Measurements from ENCODE around the gene PLA2G3. TPM values are rescaled to one million over a fixed set of nuclear protein-coding genes. Genes with fewer than 3 reads are reported as not detected.

Gene PLA2G3
- total and polyA plus RNA-seq, 4 experiments from 2014 or later = not detected

- Histone ChIP-seq H3K27ac (ENCODE audit: low read depth, low read length) (no peak overlapping the region), H3K36me3 (ENCODE audit: insufficient read depth, low read length) (no peaks in the 10 kb centered on the region), H3K4me3 (ENCODE audit: low read length in 2 of 2) (no peak overlapping the region), H3K4me1 (ENCODE audit: insufficient read depth, low read length) (no peaks in the 10 kb centered on the region), H3K27me3 (ENCODE audit: insufficient read depth, low read length) (no peaks in the 10 kb centered on the region), H3K9me3 (ENCODE audit: control insufficient read depth in 1 of 2, low read length in 2 of 2) (no peaks in the 10 kb centered on the region)
- H3K27me3 Mint-ChIP-seq = peaks cover 0 to 1% of the 10 kb centered on the region in 2 donors
- no peaks in the 10 kb centered on the region for H3K36me3 Mint-ChIP-seq
- H3K27ac Mint-ChIP-seq = no peak overlapping the region
- intact Hi-C loops (cut with micrococcal nuclease) = no loop called here
- DNase-seq = no peak
- POLR2A ChIA-PET (ENCODE audit: partially characterized antibody) = no interaction called here
- no peaks in the 10 kb centered on the region for H3K4me1 Mint-ChIP-seq
- H3K4me3 Mint-ChIP-seq = no peak overlapping the region
- CTCF ChIA-PET (ENCODE audit: partially characterized antibody) = no interaction called here
- H3K9me3 Mint-ChIP-seq = no peaks in the 10 kb centered on the region
These were observed 17.1 kb downstream of the PLA2G3 start for GRCh38 chr22:31123292-31123602.

- H3K27ac ChIP-seq (ENCODE audit: low read depth, low read length) = no peak within 1 kb of the TSS
- H3K36me3 ChIP-seq (ENCODE audit: insufficient read depth, low read length) = no peaks in the 10 kb centered on the region
- no peaks in the 10 kb centered on the region for H3K4me1 ChIP-seq (ENCODE audit: insufficient read depth, low read length)
- ChIA-PET CTCF (ENCODE audit: partially characterized antibody) (no interaction called here), POLR2A (ENCODE audit: partially characterized antibody) (no interaction called here)
- Mint-ChIP-seq H3K27me3 (no peaks in the 10 kb centered on the region), H3K4me1 (no peaks in the 10 kb centered on the region), H3K4me3 (no peak within 1 kb of the TSS), H3K9me3 (no peaks in the 10 kb centered on the region), H3K27ac (peak within 1 kb of the TSS in 1 of 7 donors; percentile 58), H3K36me3 (no peaks in the 10 kb centered on the region)
- H3K4me3 ChIP-seq (ENCODE audit: low read length in 2 of 2) = no peak within 1 kb of the TSS
- no peak for DNase-seq
- H3K27me3 ChIP-seq (ENCODE audit: insufficient read depth, low read length) = no peaks in the 10 kb centered on the region
- intact Hi-C loops (cut with micrococcal nuclease) = no loop called here
- H3K9me3 ChIP-seq (ENCODE audit: control insufficient read depth in 1 of 2, low read length in 2 of 2) = no peaks in the 10 kb centered on the region
These were observed 17.6 kb downstream of the PLA2G3 start, which contains the start of gene INPP5J for GRCh38 chr22:31122532-31123291. TSS of gene INPP5J (plus strand) at chr22:31122966. CDS start at chr22:31123015, 49 bp downstream.

- CTCF ChIA-PET (ENCODE audit: partially characterized antibody) = no interaction called here
- H3K27ac Mint-ChIP-seq = peak overlapping the region in 1 of 7 donors; percentile 58
These were observed 18.1 kb downstream of the PLA2G3 start for GRCh38 chr22:31122196-31122531.

GRCh38 chr22:31121403-31121802 is 18.9 kb downstream of the PLA2G3 start:
- H3K9me3 ChIP-seq (ENCODE audit: control insufficient read depth in 1 of 2, low read length in 2 of 2) = no peaks in the 10 kb centered on the region
- no peaks in the 10 kb centered on the region for H3K9me3 Mint-ChIP-seq
- no peak overlapping the region for H3K4me3 ChIP-seq (ENCODE audit: low read length in 2 of 2)
- H3K27me3 ChIP-seq (ENCODE audit: insufficient read depth, low read length) = no peaks in the 10 kb centered on the region
- H3K27ac Mint-ChIP-seq = no peak overlapping the region
- no peaks in the 10 kb centered on the region for H3K36me3 Mint-ChIP-seq
- POLR2A ChIA-PET (ENCODE audit: partially characterized antibody) = no interaction called here
- H3K4me1 Mint-ChIP-seq = no peaks in the 10 kb centered on the region
- no peak for DNase-seq
- intact Hi-C loops (cut with micrococcal nuclease) = no loop called here
- H3K4me3 Mint-ChIP-seq = no peak overlapping the region
- CTCF ChIA-PET (ENCODE audit: partially characterized antibody) = no interaction called here
- no peaks in the 10 kb centered on the region for H3K36me3 ChIP-seq (ENCODE audit: insufficient read depth, low read length)
- no peaks in the 10 kb centered on the region for H3K4me1 ChIP-seq (ENCODE audit: insufficient read depth, low read length)
- no peak overlapping the region for H3K27ac ChIP-seq (ENCODE audit: low read depth, low read length)
- no peaks in the 10 kb centered on the region for H3K27me3 Mint-ChIP-seq

More at GRCh38 chr22:31122196-31122531, 18.1 kb downstream of the PLA2G3 start:
- H3K27me3 Mint-ChIP-seq = no peaks in the 10 kb centered on the region
- H3K4me3 Mint-ChIP-seq = no peak overlapping the region
- Histone ChIP-seq H3K27ac (ENCODE audit: low read depth, low read length) (no peak overlapping the region), H3K27me3 (ENCODE audit: insufficient read depth, low read length) (no peaks in the 10 kb centered on the region), H3K4me1 (ENCODE audit: insufficient read depth, low read length) (no peaks in the 10 kb centered on the region), H3K4me3 (ENCODE audit: low read length in 2 of 2) (no peak overlapping the region), H3K9me3 (ENCODE audit: control insufficient read depth in 1 of 2, low read length in 2 of 2) (no peaks in the 10 kb centered on the region), H3K36me3 (ENCODE audit: insufficient read depth, low read length) (no peaks in the 10 kb centered on the region)
- POLR2A ChIA-PET (ENCODE audit: partially characterized antibody) = no interaction called here
- no peak for DNase-seq
- H3K36me3 Mint-ChIP-seq = no peaks in the 10 kb centered on the region
- H3K4me1 Mint-ChIP-seq = no peaks in the 10 kb centered on the region
- H3K9me3 Mint-ChIP-seq = no peaks in the 10 kb centered on the region
- intact Hi-C loops (cut with micrococcal nuclease) = no loop called here

- no peak overlapping the region for H3K4me3 Mint-ChIP-seq
- Histone ChIP-seq H3K9me3 (ENCODE audit: control insufficient read depth in 1 of 2, low read length in 2 of 2) (no peaks in the 10 kb centered on the region), H3K4me3 (ENCODE audit: low read length in 2 of 2) (no peak overlapping the region), H3K4me1 (ENCODE audit: insufficient read depth, low read length) (no peaks in the 10 kb centered on the region), H3K27ac (ENCODE audit: low read depth, low read length) (no peak overlapping the region), H3K27me3 (ENCODE audit: insufficient read depth, low read length) (no peaks in the 10 kb centered on the region), H3K36me3 (ENCODE audit: insufficient read depth, low read length) (no peaks in the 10 kb centered on the region)
- intact Hi-C loops (cut with micrococcal nuclease) = no loop called here
- no peak for DNase-seq
- H3K4me1 Mint-ChIP-seq = no peaks in the 10 kb centered on the region
- no peaks in the 10 kb centered on the region for H3K27me3 Mint-ChIP-seq
- no peaks in the 10 kb centered on the region for H3K36me3 Mint-ChIP-seq
- ChIA-PET POLR2A (ENCODE audit: partially characterized antibody) (no interaction called here), CTCF (ENCODE audit: partially characterized antibody) (no interaction called here)
- H3K9me3 Mint-ChIP-seq = no peaks in the 10 kb centered on the region
- H3K27ac Mint-ChIP-seq = no peak overlapping the region
These were observed 19.7 kb downstream of the PLA2G3 start for GRCh38 chr22:31120642-31121041.

GRCh38 chr22:31120230-31120629 is 20.1 kb downstream of the PLA2G3 start:
- no peak overlapping the region for H3K4me3 ChIP-seq (ENCODE audit: low read length in 2 of 2)
- intact Hi-C loops (cut with micrococcal nuclease) = no loop called here
- H3K27ac ChIP-seq (ENCODE audit: low read depth, low read length) = no peak overlapping the region
- Mint-ChIP-seq H3K9me3 (no peaks in the 10 kb centered on the region), H3K27ac (peak overlapping the region in 1 of 7 donors; percentile 60), H3K27me3 (no peaks in the 10 kb centered on the region), H3K4me1 (no peaks in the 10 kb centered on the region), H3K4me3 (no peak overlapping the region), H3K36me3 (no peaks in the 10 kb centered on the region)
- H3K27me3 ChIP-seq (ENCODE audit: insufficient read depth, low read length) = no peaks in the 10 kb centered on the region
- ChIA-PET POLR2A (ENCODE audit: partially characterized antibody) (no interaction called here), CTCF (ENCODE audit: partially characterized antibody) (no interaction called here)
- H3K9me3 ChIP-seq (ENCODE audit: control insufficient read depth in 1 of 2, low read length in 2 of 2) = no peaks in the 10 kb centered on the region
- H3K36me3 ChIP-seq (ENCODE audit: insufficient read depth, low read length) = no peaks in the 10 kb centered on the region
- DNase-seq = no peak
- H3K4me1 ChIP-seq (ENCODE audit: insufficient read depth, low read length) = no peaks in the 10 kb centered on the region

- ChIA-PET POLR2A (ENCODE audit: partially characterized antibody) (no interaction called here), CTCF (ENCODE audit: partially characterized antibody) (interaction anchor here (0.8 kb wide), 2 partner anchors 11 to 40 kb away, joined by 3 read pairs; no protein-coding TSS in a partner anchor)
- Histone ChIP-seq H3K4me1 (ENCODE audit: insufficient read depth, low read length) (no peaks in the 10 kb centered on the region), H3K4me3 (ENCODE audit: low read length in 2 of 2) (no peak overlapping the region), H3K27me3 (ENCODE audit: insufficient read depth, low read length) (no peaks in the 10 kb centered on the region), H3K27ac (ENCODE audit: low read depth, low read length) (no peak overlapping the region), H3K9me3 (ENCODE audit: control insufficient read depth in 1 of 2, low read length in 2 of 2) (no peaks in the 10 kb centered on the region), H3K36me3 (ENCODE audit: insufficient read depth, low read length) (no peaks in the 10 kb centered on the region)
- H3K9me3 Mint-ChIP-seq = no peaks in the 10 kb centered on the region
- H3K4me1 Mint-ChIP-seq = no peaks in the 10 kb centered on the region
- DNase-seq = no peak
- H3K36me3 Mint-ChIP-seq = no peaks in the 10 kb centered on the region
- no peak overlapping the region for H3K4me3 Mint-ChIP-seq
- H3K27ac Mint-ChIP-seq = no peak overlapping the region
- intact Hi-C loops (cut with micrococcal nuclease) = no loop called here
- H3K27me3 Mint-ChIP-seq = no peaks in the 10 kb centered on the region
These were observed 21.1 kb downstream of the PLA2G3 start for GRCh38 chr22:31119026-31119717.

Measured in CD4-positive, alpha-beta memory T cell (primary cell).